Transverse colon (tissue), 4 donors: ENCODE results near the gene GSX2. TPM values are rescaled to one million over a fixed set of nuclear protein-coding genes. Genes with fewer than 3 reads are reported as not detected.

Source experiments
- DNase-seq: peaks from one replicate; pipeline ENCODE4 v3.0.0-alpha.2; 2019
- H3K27ac ChIP-seq, 4 donors: fragments of 200-600 bp; sonication (generic); 2 replicates each; pipeline ENCODE4 v1.5.1; 2016 to 2018; ENCODE audit warnings: inconsistent platforms in 4 of 4
- H3K27me3 ChIP-seq: fragments of 200-600 bp; sonication (generic); 2 replicates; pipeline ENCODE4 v1.5.1; 2017; ENCODE audit warnings: inconsistent platforms
- H3K36me3 ChIP-seq, 4 donors: fragments of 200-600 bp; sonication (generic); 2 replicates each; pipeline ENCODE4 v1.5.1; 2017 to 2019; ENCODE audit warnings: inconsistent platforms in 4 of 4
- H3K4me1 ChIP-seq, 4 donors: fragments of 200-600 bp; sonication (generic); 2 replicates each; pipeline ENCODE4 v1.5.1; 2017 to 2020; ENCODE audit warnings: inconsistent platforms in 4 of 4
- H3K4me3 ChIP-seq, 4 donors: fragments of 200-600 bp; sonication (generic); 1 replicate in 1 of 4; 2 replicates in 3 of 4; pipeline versions ENCODE4 v1.5.1 to v1.6.1; 2017 to 2019; ENCODE audit warnings: inconsistent platforms in 4 of 4
- H3K9me3 ChIP-seq, 2 donors: fragments of 200-600 bp; sonication (generic); 2 replicates each; pipeline ENCODE4 v1.5.1; 2017 to 2019; ENCODE audit warnings: inconsistent platforms in 2 of 2
- CTCF ChIP-seq, 5 experiments: fragments of 200-600 bp in 3 of 5; fragments of 450-650 bp in 2 of 5; sonication (generic) in 3 of 5; IDR thresholded peaks; 1 replicate in 2 of 5; 2 replicates in 3 of 5; pipeline ENCODE4 v1.5.1; 2016 to 2017; ENCODE audit warnings: antibody characterized with exemption in 5 of 5, inconsistent platforms in 3 of 5, mild to moderate bottlenecking in 2 of 5, moderate library complexity in 1 of 5
- EP300 ChIP-seq: sonication (generic); formaldehyde crosslinking; IDR thresholded peaks from one replicate; pipeline ENCODE4 v1.6.1; 2017; ENCODE audit warnings: antibody characterized with exemption, low read depth
- POLR2A ChIP-seq: fragments of 450-650 bp; IDR thresholded peaks from one replicate; pipeline ENCODE4 v1.6.1; 2016; ENCODE audit warnings: antibody characterized with exemption, mild to moderate bottlenecking, moderate library complexity
- POLR2AphosphoS5 ChIP-seq, 3 donors: sonication (generic); formaldehyde crosslinking; IDR thresholded peaks; one replicate each; pipeline ENCODE4 v1.6.1; 2016; ENCODE audit warnings: antibody characterized with exemption in 3 of 3
- WGBS, 2 donors: methylation state at CpG; one replicate each; pipeline ENCODE4 v1.1.5; 2018; ENCODE audit warnings: low coverage in 1 of 2; 5-methylcytosine and 5-hydroxymethylcytosine counted together
- in situ Hi-C, 4 donors: fragments of 200-750 bp; cut with MboI; loops; one replicate each; pipeline versions ENCODE4 v1.15.0 to v1.15.1; 2017; ENCODE audit warnings: low sequenced_read_pairs in 3 of 4, low pct_ligation_motif_present in 1 of 4, low pct_unique_long_range_greater_than_20kb in 1 of 4
- intact Hi-C: fragments of 100-400 bp; cut with DNase I; formaldehyde crosslinking; loops from one replicate; pipeline ENCODE4 v1.15.1; 2023; ENCODE audit warnings: low total_unique reads
- total RNA-seq, 4 donors: library from RNA; depleted of rRNA; stranded (reverse); fragments of >200 nt; gene quantifications; one replicate each; pipeline ENCODE4 v1.1.0, GENCODE V29; 2016

Gene GSX2
- total RNA-seq, 4 donors from 2014 or later = not detected

- Histone ChIP-seq H3K27ac (no peak overlapping the region), H3K4me1 (peaks cover 0 to 41% (median 26%) of the 10 kb centered on the region in 4 donors), H3K36me3 (no peaks in the 10 kb centered on the region), H3K4me3 (no peak overlapping the region), H3K27me3 (peaks cover 95% of the 10 kb centered on the region), H3K9me3 (no peaks in the 10 kb centered on the region)
- WGBS, 2 donors = 13 to 23% methylated on average over 6 to 19 of the region's 19 CpGs
- no peak for DNase-seq
- in situ Hi-C loops = no loop called here
- intact Hi-C loops = no loop called here
- TF ChIP-seq CTCF (IDR thresholded peaks at IDR 0.05) (no peak), POLR2AphosphoS5 (IDR thresholded peaks at IDR 0.05) (no peak), POLR2A (no peak), EP300 (no peak)
Observed at GRCh38 chr4:54095110-54095825, 4.7 kb upstream of the GSX2 start.

GRCh38 chr4:54096295-54096962 is 3.5 kb upstream of the GSX2 start:
- H3K27ac ChIP-seq = no peak overlapping the region
- intact Hi-C loops (no loop called here), in situ Hi-C loops (no loop called here)
- no peak for DNase-seq
- 11 to 35% methylated on average over 5 to 13 of the region's 13 CpGs for WGBS, 2 donors
- TF ChIP-seq POLR2AphosphoS5 (IDR thresholded peaks at IDR 0.05) = no peak
- TF ChIP-seq POLR2A = no peak
- no peak for TF ChIP-seq CTCF (IDR thresholded peaks at IDR 0.05)
- no peak for TF ChIP-seq EP300
- no peak overlapping the region for H3K4me3 ChIP-seq
- peaks cover 0 to 46% (median 30%) of the 10 kb centered on the region in 4 donors for H3K4me1 ChIP-seq
- no peaks in the 10 kb centered on the region for H3K36me3 ChIP-seq
- no peaks in the 10 kb centered on the region for H3K9me3 ChIP-seq
- peaks cover 100% of the 10 kb centered on the region for H3K27me3 ChIP-seq

- TF ChIP-seq POLR2A (no peak), CTCF (IDR thresholded peaks at IDR 0.05) (no peak), EP300 (no peak), POLR2AphosphoS5 (IDR thresholded peaks at IDR 0.05) (no peak)
- Histone ChIP-seq H3K27ac (no peak overlapping the region), H3K27me3 (peaks cover 100% of the 10 kb centered on the region), H3K9me3 (no peaks in the 10 kb centered on the region), H3K36me3 (no peaks in the 10 kb centered on the region), H3K4me3 (no peak overlapping the region), H3K4me1 (peaks cover 0 to 39% (median 24%) of the 10 kb centered on the region in 4 donors)
- DNase-seq = no peak
- in situ Hi-C loops (no loop called here), intact Hi-C loops (no loop called here)
- WGBS, 2 donors = 47 to 51% methylated on average over 4 to 6 of the region's 6 CpGs
Observed at GRCh38 chr4:54097152-54097551, 2.8 kb upstream of the GSX2 start.

GRCh38 chr4:54098375-54098774 is 1.6 kb upstream of the GSX2 start:
- H3K27ac ChIP-seq = no peak overlapping the region
- H3K36me3 ChIP-seq = no peaks in the 10 kb centered on the region
- TF ChIP-seq POLR2A = no peak
- TF ChIP-seq CTCF (IDR thresholded peaks at IDR 0.05) = no peak
- no peak for TF ChIP-seq EP300
- TF ChIP-seq POLR2AphosphoS5 (IDR thresholded peaks at IDR 0.05) = no peak
- in situ Hi-C loops (no loop called here), intact Hi-C loops (no loop called here)
- no peak overlapping the region for H3K4me3 ChIP-seq
- peaks cover 0 to 31% (median 19%) of the 10 kb centered on the region in 4 donors for H3K4me1 ChIP-seq
- WGBS, 2 donors = 26 to 29% methylated on average over 5 of the region's 5 CpGs
- peaks cover 100% of the 10 kb centered on the region for H3K27me3 ChIP-seq
- DNase-seq = no peak
- no peaks in the 10 kb centered on the region for H3K9me3 ChIP-seq
